Large intestine (tissue), 3 donors: ENCODE measurements around the gene TKT. TPM values are rescaled to one million over a fixed set of nuclear protein-coding genes. Genes with fewer than 3 reads are reported as not detected.

Experiments
- DNase-seq, 2 donors: peaks; one replicate each; pipeline versions ENCODE4 v3.0.0 to v3.0.0-alpha.2; 2013
- H3K27ac ChIP-seq: one replicate; pipeline ENCODE4 v1.5.1; 2013; ENCODE audit warnings: low read length
- H3K27me3 ChIP-seq: 2 replicates; pipeline ENCODE4 v1.6.1; 2013; ENCODE audit warnings: low read length; ENCODE audit not compliant: control insufficient read depth, insufficient read depth
- H3K36me3 ChIP-seq: 2 replicates; pipeline ENCODE4 v1.6.1; 2013; ENCODE audit warnings: low read length; ENCODE audit not compliant: control insufficient read depth, insufficient read depth
- H3K4me1 ChIP-seq: one replicate; pipeline ENCODE4 v1.6.1; 2013; ENCODE audit warnings: low read length; ENCODE audit not compliant: control insufficient read depth, insufficient read depth
- H3K4me3 ChIP-seq: one replicate; pipeline ENCODE4 v1.5.1; 2013; ENCODE audit warnings: low read length
- H3K9me3 ChIP-seq: one replicate; pipeline ENCODE4 v1.6.1; 2013; ENCODE audit warnings: mild to moderate bottlenecking, low read depth, low read length, moderate library complexity; ENCODE audit not compliant: control insufficient read depth
- WGBS: methylation state at CpG from one replicate; pipeline ENCODE4 v1.1.5; 2013; ENCODE audit warnings: low lambda C conversion rate; ENCODE audit not compliant: insufficient coverage; 5-methylcytosine and 5-hydroxymethylcytosine counted together
- polyA plus RNA-seq: library from polyadenylated mRNA; unstranded; fragments of 120-200 nt; gene quantifications from one replicate; pipeline ENCODE4 v1.2.1, GENCODE V29; 2013

Gene TKT
- polyA plus RNA-seq, 1 donor, result 187 TPM

DNA sequence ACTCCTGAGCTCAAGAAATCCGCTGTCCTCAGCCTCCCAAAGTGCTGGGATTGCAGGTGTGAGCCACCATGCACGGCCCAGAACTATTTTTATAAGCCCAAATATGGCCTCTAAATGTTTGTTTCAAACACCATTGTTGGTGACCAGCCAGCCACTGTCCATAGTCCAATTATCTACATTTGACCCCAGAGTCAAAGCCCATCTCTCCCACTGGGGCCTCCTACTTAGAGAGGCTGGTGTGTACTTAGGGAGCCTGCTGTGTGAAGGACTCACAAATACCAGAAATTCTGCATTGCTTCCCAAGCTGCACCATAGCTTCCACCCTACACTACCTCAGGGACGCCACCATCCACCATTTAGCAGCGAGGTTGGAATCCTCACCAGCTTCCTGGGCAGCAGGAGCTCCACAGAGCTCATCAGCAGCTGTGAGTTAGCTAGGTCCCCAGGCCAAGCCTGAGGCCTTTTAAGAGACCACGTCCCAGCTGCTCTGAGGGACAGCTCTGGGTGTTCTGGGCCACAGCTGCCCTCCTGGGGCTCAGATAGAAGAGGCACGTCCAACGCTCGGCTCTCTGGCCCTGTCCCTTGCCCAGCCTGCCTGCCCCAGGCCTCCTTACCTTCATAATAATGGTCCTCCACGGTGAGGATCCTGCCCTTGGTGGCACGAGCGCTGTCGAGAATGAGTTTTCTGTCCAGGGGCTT is 29.5 kb downstream of the TKT start:
- Histone ChIP-seq H3K27ac (no peak overlapping the region), H3K36me3 (peaks cover 79% of the 10 kb centered on the region), H3K9me3 (no peaks in the 10 kb centered on the region), H3K4me1 (no peaks in the 10 kb centered on the region), H3K27me3 (no peaks in the 10 kb centered on the region), H3K4me3 (no peak overlapping the region)
- no peak for DNase-seq
- no CpG with 5 or more reads among the region's 12 CpGs for WGBS

DNA sequence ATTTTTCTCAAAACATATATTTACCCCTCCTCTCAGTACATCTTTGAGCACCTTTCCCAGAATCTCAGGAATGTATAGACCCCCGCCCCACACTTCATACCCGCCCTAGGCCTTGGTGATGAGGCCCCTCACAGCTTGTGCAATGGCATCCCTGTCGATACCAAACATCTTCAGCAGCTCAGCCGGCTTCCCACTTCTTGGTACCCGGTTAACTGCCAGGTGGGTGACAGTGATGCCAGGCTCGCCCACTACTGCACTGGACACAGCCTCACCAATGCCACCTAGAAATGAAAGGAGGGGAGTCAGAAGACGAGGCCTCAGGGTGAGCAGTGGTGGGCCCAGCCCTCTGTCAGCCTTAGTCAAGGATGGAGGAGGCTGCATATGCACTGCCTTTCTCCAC is 30.2 kb downstream of the TKT start:
- no CpG with 5 or more reads among the region's 7 CpGs for WGBS

DNA sequence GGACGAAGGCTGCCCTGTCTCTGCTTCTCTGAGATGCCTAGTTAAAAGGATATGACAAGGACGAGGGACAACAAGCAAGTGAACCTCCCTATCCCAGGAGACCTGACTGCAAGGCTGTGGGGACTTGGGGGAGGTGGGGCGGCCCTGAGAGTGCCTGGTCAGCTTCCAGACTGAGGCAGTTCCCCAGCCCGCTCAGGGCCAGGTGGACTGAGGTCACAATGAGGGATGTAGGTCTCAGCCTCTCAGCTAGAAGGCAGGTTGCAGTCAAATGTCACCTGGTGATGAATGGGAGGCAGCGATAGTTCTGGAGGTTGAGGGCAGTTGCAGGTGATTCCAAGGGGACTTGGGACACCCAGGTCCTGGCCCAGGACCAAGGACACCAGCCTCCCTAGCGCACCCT is 30.6 kb downstream of the TKT start:
- peaks cover 68% of the 10 kb centered on the region for H3K36me3 ChIP-seq
- H3K4me1 ChIP-seq, result no peaks in the 10 kb centered on the region
- no peak for DNase-seq
- H3K27ac ChIP-seq, result no peak overlapping the region
- no peaks in the 10 kb centered on the region for H3K9me3 ChIP-seq
- 100% methylated on average over 1 of the region's 6 CpGs for WGBS
- no peak overlapping the region for H3K4me3 ChIP-seq
- no peaks in the 10 kb centered on the region for H3K27me3 ChIP-seq

More for the DNA sequence above, 30.2 kb downstream of the TKT start:
- Histone ChIP-seq H3K4me1 (no peaks in the 10 kb centered on the region), H3K9me3 (no peaks in the 10 kb centered on the region), H3K27me3 (no peaks in the 10 kb centered on the region), H3K36me3 (peaks cover 73% of the 10 kb centered on the region), H3K4me3 (no peak overlapping the region), H3K27ac (no peak overlapping the region)
- no peak for DNase-seq

DNA sequence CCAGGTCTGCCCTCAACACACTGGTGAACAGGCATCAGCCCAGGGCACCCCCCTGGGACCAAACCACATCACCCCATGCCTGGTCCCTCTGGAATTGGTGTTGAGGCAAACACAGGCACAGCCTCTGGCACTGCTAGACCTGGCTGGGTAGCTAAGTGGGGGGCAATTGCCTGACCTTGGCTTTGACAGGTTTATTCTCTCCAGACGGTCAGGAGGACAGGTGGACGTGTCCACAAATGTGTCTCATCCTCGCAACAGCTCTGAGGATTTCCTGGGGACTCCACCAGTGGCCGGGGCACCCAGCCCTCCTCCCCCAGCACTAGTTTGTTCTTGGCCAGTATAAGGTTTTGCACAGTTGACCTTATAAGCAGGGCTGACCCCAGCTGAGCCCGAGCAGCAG is 31.3 kb downstream of the TKT start:
- H3K36me3 ChIP-seq, result peaks cover 62% of the 10 kb centered on the region
- no peaks in the 10 kb centered on the region for H3K4me1 ChIP-seq

DNA sequence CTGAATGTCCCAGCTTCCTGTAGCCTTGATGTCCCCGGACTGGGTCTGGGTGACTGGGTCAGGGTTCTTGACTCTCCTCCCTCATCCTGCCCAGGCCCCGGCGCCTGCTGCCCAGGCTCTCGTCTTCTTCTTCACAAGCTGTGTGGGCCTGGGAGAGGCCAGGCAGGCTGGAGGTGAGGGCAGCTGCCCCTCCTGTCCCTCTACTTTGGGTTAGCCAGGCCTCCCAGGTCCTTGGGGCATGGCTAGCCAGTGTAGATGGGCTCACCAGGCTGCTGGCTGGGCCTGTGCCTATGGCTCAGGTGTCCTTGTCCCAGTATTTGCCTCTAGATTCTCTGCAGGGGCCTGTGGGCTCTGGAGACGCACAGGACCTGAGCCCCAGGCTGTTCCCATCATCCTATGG is 31.8 kb downstream of the TKT start:
- Histone ChIP-seq H3K36me3 (peaks cover 57% of the 10 kb centered on the region), H3K4me1 (no peaks in the 10 kb centered on the region), H3K9me3 (no peaks in the 10 kb centered on the region), H3K27me3 (no peaks in the 10 kb centered on the region), H3K27ac (no peak overlapping the region), H3K4me3 (no peak overlapping the region)
- no CpG with 5 or more reads among the region's 5 CpGs for WGBS
- no peak for DNase-seq

More for the DNA sequence above, 31.3 kb downstream of the TKT start:
- H3K27me3 ChIP-seq, result no peaks in the 10 kb centered on the region
- H3K4me3 ChIP-seq, result no peak overlapping the region
- no peaks in the 10 kb centered on the region for H3K9me3 ChIP-seq
- no peak overlapping the region for H3K27ac ChIP-seq
- no peak for DNase-seq
- no CpG with 5 or more reads among the region's 5 CpGs for WGBS

DNA sequence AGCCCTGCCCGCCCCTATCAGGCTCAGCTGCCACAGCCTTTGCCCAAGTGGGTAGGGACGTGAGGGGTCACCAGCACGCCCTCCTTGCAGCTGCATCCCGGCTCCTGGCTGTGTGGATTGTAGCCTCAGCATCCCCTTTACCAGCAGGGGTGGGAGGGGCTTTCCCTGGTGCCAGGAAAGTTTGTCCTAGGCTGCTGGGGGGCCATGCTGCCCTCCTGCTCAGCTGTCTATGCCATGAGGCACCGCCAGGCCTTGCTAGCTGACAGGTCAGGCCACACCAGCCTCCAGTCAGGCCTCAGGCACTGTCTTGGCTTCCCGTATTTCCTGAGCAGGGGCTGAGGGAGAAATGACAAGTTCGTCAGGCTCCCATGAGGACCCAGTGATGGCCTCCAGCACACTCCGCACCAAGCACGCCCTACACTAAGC is 32.3 kb downstream of the TKT start:
- Histone ChIP-seq H3K4me1 (no peaks in the 10 kb centered on the region), H3K4me3 (no peak overlapping the region), H3K27me3 (no peaks in the 10 kb centered on the region), H3K27ac (no peak overlapping the region), H3K9me3 (no peaks in the 10 kb centered on the region), H3K36me3 (peaks cover 52% of the 10 kb centered on the region)
- no peak for DNase-seq
- no CpG with 5 or more reads among the region's 9 CpGs for WGBS

DNA sequence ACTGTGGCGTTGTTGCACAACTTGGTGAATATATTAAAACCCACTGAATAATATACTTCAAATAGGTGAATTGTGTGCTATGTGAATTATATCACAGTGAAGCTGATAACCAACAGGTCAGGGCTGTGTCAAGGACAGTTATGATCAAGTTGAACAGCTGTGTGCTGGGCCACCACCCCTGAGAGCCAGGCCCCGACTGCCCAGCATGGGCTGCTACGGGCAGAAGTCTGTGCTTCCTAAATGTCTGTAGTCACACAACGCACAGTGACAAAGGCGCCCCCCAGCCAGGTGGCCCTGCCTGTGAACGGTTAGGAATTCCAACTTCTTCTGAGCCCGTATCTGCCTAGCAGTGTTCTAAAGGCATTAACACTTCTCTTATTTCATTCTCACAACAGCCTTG is 32.8 kb downstream of the TKT start:
- H3K27me3 ChIP-seq, result no peaks in the 10 kb centered on the region
- H3K9me3 ChIP-seq, result no peaks in the 10 kb centered on the region
- WGBS, result no CpG with 5 or more reads among the region's 7 CpGs
- no peak for DNase-seq
- no peak overlapping the region for H3K27ac ChIP-seq
- H3K4me1 ChIP-seq, result no peaks in the 10 kb centered on the region
- H3K4me3 ChIP-seq, result no peak overlapping the region
- H3K36me3 ChIP-seq, result peaks cover 47% of the 10 kb centered on the region

DNA sequence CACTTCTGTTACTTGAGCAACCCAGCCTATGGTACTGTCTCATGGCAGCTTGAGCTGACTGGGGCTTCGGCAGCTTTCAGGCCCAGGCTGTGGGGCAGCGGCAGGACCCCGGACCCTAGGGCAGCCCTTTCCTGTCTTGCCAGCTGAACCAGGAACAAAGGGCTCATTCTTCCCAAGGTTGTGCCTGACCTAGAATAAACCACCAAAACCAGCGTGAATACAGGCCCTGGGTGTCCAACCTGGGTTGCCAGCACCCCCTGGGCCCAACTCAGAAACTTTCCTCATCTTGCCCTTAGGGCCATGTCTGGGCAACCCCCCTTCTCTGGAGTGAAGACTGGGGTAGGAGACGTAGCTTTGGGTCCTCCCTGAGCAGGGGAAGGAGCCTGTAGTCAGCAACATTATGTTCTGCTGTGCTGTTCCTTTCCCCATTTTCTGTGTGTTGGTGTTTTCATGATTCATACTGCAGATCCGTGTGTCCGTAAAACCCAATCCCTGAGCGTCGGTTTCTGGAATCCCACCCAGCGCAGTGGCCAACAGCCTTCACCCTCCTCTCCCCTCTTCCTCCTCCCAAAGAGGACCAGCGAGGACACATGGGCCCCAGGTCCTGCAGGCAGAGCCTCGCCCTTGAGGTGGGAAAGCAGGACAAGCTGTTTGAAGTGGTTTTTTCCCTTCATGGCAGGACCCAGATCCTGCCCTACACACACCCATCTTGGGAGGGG is 33.5 kb downstream of the TKT start:
- H3K36me3 ChIP-seq, result peaks cover 40% of the 10 kb centered on the region
- no CpG with 5 or more reads among the region's 12 CpGs for WGBS

DNA sequence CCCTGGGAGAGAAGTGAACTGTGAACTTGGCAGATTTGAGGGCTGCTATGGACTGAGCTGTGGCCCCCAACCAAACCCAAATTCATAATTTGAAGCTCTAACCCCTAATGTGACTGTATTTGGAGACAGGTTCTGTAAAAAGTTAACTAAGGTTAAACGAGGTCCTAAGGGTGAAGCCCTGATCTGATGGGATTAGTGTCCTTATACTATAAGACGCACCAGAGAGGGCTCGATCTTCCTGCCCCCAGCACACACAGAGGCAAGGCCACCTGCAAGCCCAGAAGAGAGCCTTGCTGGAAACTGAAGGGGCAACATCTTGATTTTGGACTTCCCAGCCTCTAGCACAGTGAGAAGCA is 34.0 kb downstream of the TKT start:
- DNase-seq, result no peak
- H3K4me1 ChIP-seq, result no peaks in the 10 kb centered on the region
- no peaks in the 10 kb centered on the region for H3K9me3 ChIP-seq
- no CpG with 5 or more reads among the region's 3 CpGs for WGBS
- peaks cover 35% of the 10 kb centered on the region for H3K36me3 ChIP-seq
- no peak overlapping the region for H3K27ac ChIP-seq
- no peak overlapping the region for H3K4me3 ChIP-seq
- no peaks in the 10 kb centered on the region for H3K27me3 ChIP-seq

More for the DNA sequence above, 33.5 kb downstream of the TKT start:
- Histone ChIP-seq H3K9me3 (no peaks in the 10 kb centered on the region), H3K4me3 (no peak overlapping the region), H3K4me1 (no peaks in the 10 kb centered on the region), H3K27me3 (no peaks in the 10 kb centered on the region), H3K27ac (no peak overlapping the region)
- DNase-seq, result no peak

DNA sequence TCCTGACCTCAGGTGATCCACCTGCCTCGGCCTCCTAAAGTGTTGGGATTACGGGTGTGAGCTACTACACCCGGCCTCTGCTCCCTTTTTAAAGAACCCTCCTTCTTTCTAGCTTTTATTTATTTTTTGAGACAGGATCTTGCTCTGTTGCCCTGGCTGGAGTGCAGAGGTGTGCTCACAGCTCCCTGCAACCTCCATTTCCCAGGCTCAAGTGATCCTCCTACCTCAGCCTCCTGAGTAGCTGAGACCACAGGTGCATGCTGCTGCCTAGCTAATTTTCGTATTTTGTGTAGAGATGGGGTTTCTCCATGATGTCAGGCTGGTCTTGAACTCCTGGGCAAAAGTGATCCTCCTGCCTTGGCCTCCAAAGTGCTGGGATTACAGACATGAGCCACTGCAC is 34.5 kb downstream of the TKT start:
- WGBS, result no CpG with 5 or more reads among the region's 4 CpGs
- DNase-seq, result no peak
- Histone ChIP-seq H3K27me3 (no peaks in the 10 kb centered on the region), H3K27ac (no peak overlapping the region), H3K4me3 (no peak overlapping the region), H3K36me3 (peaks cover 30% of the 10 kb centered on the region), H3K4me1 (no peaks in the 10 kb centered on the region), H3K9me3 (no peaks in the 10 kb centered on the region)
